Heart right ventricle (tissue), 16 donors: ENCODE results near the gene FGF14. TPM values are rescaled to one million over a fixed set of nuclear protein-coding genes. Genes with fewer than 3 reads are reported as not detected.

Source experiments
- ATAC-seq, 8 donors: fragments of 200-7000 bp; cut with Tn5 transposase; one replicate each; pipeline ENCODE4 v1.9.1; 2020; ENCODE audit warnings: mild to moderate bottlenecking in 8 of 8, moderate library complexity in 8 of 8, moderate number of reproducible peaks in 1 of 8
- DNase-seq, 2 donors: peaks; one replicate each; pipeline ENCODE4 v3.0.0-alpha.2; 2020
- H3K27ac ChIP-seq, 10 donors: fragments of 200-600 bp; sonication (generic) in 2 of 10; one replicate each; pipeline versions ENCODE4 v1.5.0 to v1.8.0; 2020 to 2022; ENCODE audit warnings: mild to moderate bottlenecking in 3 of 10
- H3K27me3 ChIP-seq, 7 donors: fragments of 200-600 bp; one replicate each; pipeline ENCODE4 v1.8.0; 2021 to 2022; ENCODE audit warnings: mild to moderate bottlenecking in 2 of 7
- H3K36me3 ChIP-seq, 9 donors: fragments of 200-600 bp; sonication (generic) in 1 of 9; one replicate each; pipeline versions ENCODE4 v1.5.0 to v1.8.0; 2020 to 2022; ENCODE audit warnings: mild to moderate bottlenecking in 2 of 9
- H3K4me1 ChIP-seq, 9 donors: fragments of 200-600 bp; sonication (generic) in 1 of 9; one replicate each; pipeline versions ENCODE4 v1.5.0 to v1.8.0; 2020 to 2022; ENCODE audit warnings: mild to moderate bottlenecking in 4 of 9
- H3K4me3 ChIP-seq, 10 donors: fragments of 200-600 bp; sonication (generic) in 2 of 10; one replicate each; pipeline versions ENCODE4 v1.5.0 to v1.8.0; 2020 to 2022; ENCODE audit warnings: mild to moderate bottlenecking in 7 of 10, moderate library complexity in 2 of 10
- H3K9me3 ChIP-seq, 11 donors: fragments of 200-600 bp in 10 of 11; sonication (generic) in 2 of 11; one replicate each; pipeline versions ENCODE4 v1.5.0 to v1.8.0; 2013 to 2022; ENCODE audit warnings: mild to moderate bottlenecking in 2 of 11, control low read depth in 1 of 11, moderate library complexity in 1 of 11
- CTCF ChIP-seq, 9 donors: fragments of 200-600 bp; sonication (generic) in 2 of 9; IDR thresholded peaks; one replicate each; pipeline versions ENCODE4 v1.5.0 to v1.8.0; 2021 to 2022; ENCODE audit warnings: antibody characterized with exemption in 9 of 9, mild to moderate bottlenecking in 5 of 9, moderate library complexity in 1 of 9
- WGBS, 2 donors: extraction: QIAGEN DNeasy Blood & Tissue Kit; methylation state at CpG; one replicate each; pipeline ENCODE4 v1.1.7; 2013; ENCODE audit warnings: inconsistent platforms in 1 of 2; 5-methylcytosine and 5-hydroxymethylcytosine counted together
- intact Hi-C, 10 donors: fragments of 100-400 bp; cut with DNase I; formaldehyde crosslinking; loops; one replicate each; pipeline versions ENCODE4 v1.11.1 to v1.14.2; 2022
- polyA plus RNA-seq, 2 donors: library from polyadenylated mRNA; stranded (reverse); fragments of 200-250 nt; gene quantifications; one replicate each; pipeline ENCODE4 v1.2.3, GENCODE V29; 2013
- total RNA-seq, 10 donors: library from RNA; stranded (reverse); fragmentation: NEBNext Ultra II Directional in 3 of 10; extraction: Animal tissue kit (Norgen Biotek cat#: 25700) in 3 of 10; gene quantifications; one replicate each; pipeline versions ENCODE4 v1.2.1 to v1.2.4, GENCODE V29; 2021 to 2023
- donor health status: Arrhythmogenic right ventricular cardiomyopathy.
- donor health status: ischemic (EF 13 %, LVEDD 7.1; RV severe dilation, severe dysfunction).
- donor health status: healthy with polysubstance abuse.
- donor health status: DM: no; HTN: yes; CAD: no.
- donor health status: DM: no; HTN: no; CAD: no.
- donor health status: ischemic (EF 25% LVEDD 6.9; RV normal size, moderate dysfunction).
- donor health status: ischemic (EF 25% LVEDD 5.7; RV mildly dilated, moderate dysfunction).
- donor health status: healthy.
- donor health status: DM: yes; HTN: yes; CAD: no.
- donor health status: Ischemic cardiomyopathy.
- donor health status: ischemic (EF 35%, LVEDD 5.7; RV mildly dilated, moderate dysfunction).
- donor health status: nonischemic (EF 11% LVEDD 7.7; RV severe dilation, severe dysfunction).
- donor health status: DM: yes; HTN: yes; CAD: no.
- donor health status: PGD.
- donor health status: ischemic (EF 29% LVEDD 5.4; RV normal size, mild dysfunction).
- donor health status: nonischemic (EF 23%, LVEDD 6.1; RV moderate dilation, normal function).

The FGF14 gene
- total and polyA plus RNA-seq, 12 donors, result 0.20 to 7.8 (median 5.3) TPM

DNA sequence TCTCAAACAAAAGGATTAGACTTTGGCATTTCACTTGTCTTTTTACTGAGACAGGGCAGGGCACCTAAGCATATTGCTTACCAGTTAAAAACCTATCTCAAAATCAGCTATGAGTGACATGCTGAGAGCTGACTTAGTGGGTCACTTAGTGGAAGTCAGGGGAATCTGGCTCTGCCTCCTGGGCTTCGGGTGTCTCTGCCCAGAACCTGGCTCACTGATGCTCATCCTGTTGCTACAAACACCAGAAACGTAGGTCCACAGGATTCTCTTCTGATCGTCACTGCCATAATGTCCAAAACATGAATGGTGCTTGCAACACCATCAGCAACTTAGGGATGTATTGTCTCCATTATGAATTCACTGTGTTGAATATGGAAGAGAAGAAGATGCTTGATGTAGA is 673.2 kb downstream of the FGF14 start:
- no peak for TF ChIP-seq CTCF (IDR thresholded peaks at IDR 0.05)
- H3K4me1 ChIP-seq, result no peaks in the 10 kb centered on the region
- H3K36me3 ChIP-seq, result no peaks in the 10 kb centered on the region
- no peaks in the 10 kb centered on the region for H3K9me3 ChIP-seq
- 76% methylated on average over 3 of the region's 3 CpGs for WGBS, 2 donors
- intact Hi-C loops, result no loop called here
- H3K4me3 ChIP-seq, result no peak overlapping the region
- ATAC-seq, result no peak
- H3K27me3 ChIP-seq, result no peaks in the 10 kb centered on the region
- no peak for DNase-seq
- no peak overlapping the region for H3K27ac ChIP-seq

GRCh38 chr13:101728021-101728420 is 673.8 kb downstream of the FGF14 start:
- no peaks in the 10 kb centered on the region for H3K4me1 ChIP-seq
- intact Hi-C loops, result no loop called here
- no peaks in the 10 kb centered on the region for H3K9me3 ChIP-seq
- H3K36me3 ChIP-seq, result no peaks in the 10 kb centered on the region
- no peak overlapping the region for H3K27ac ChIP-seq
- ATAC-seq, result no peak
- no peak overlapping the region for H3K4me3 ChIP-seq
- TF ChIP-seq CTCF (IDR thresholded peaks at IDR 0.05), result no peak
- no peak for DNase-seq
- no peaks in the 10 kb centered on the region for H3K27me3 ChIP-seq

- Histone ChIP-seq H3K27me3 (no peaks in the 10 kb centered on the region), H3K27ac (no peak overlapping the region), H3K9me3 (no peaks in the 10 kb centered on the region), H3K4me1 (no peaks in the 10 kb centered on the region), H3K4me3 (no peak overlapping the region), H3K36me3 (no peaks in the 10 kb centered on the region)
- TF ChIP-seq CTCF (IDR thresholded peaks at IDR 0.05), result no peak
- intact Hi-C loops, result no loop called here
- 42 to 47% methylated on average over 1 of the region's 1 CpG for WGBS, 2 donors
- no peak for ATAC-seq
- no peak for DNase-seq
Measured at GRCh38 chr13:101727118-101727517, 674.7 kb downstream of the FGF14 start.

DNA sequence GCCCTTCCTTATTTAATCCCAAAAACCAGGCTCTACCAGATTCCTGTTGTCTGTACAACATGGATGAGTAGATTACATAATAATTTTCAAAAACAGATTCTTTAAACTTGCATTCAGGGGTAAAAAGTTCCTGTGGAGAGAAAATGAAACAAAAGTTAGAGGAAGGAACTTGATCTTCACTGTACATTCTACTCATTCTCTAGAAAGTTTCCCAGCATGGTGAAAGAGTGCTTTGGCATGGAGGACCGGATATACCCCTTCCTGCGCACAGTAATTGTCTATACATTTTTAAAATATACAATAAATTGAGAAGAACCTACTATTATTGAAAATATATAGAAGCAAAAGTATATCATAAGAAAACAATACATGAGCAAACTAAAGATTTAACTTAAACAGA is 675.2 kb downstream of the FGF14 start:
- Histone ChIP-seq H3K9me3 (no peaks in the 10 kb centered on the region), H3K27me3 (no peaks in the 10 kb centered on the region), H3K36me3 (no peaks in the 10 kb centered on the region), H3K4me1 (no peaks in the 10 kb centered on the region), H3K4me3 (no peak overlapping the region), H3K27ac (no peak overlapping the region)
- DNase-seq (no peak), ATAC-seq (no peak)
- intact Hi-C loops, result no loop called here
- 82 to 88% methylated on average over 2 of the region's 2 CpGs for WGBS, 2 donors
- no peak for TF ChIP-seq CTCF (IDR thresholded peaks at IDR 0.05)

- DNase-seq (no peak), ATAC-seq (no peak)
- intact Hi-C loops, result no loop called here
- H3K4me1 ChIP-seq, result no peaks in the 10 kb centered on the region
- H3K9me3 ChIP-seq, result no peaks in the 10 kb centered on the region
- no peak for TF ChIP-seq CTCF (IDR thresholded peaks at IDR 0.05)
- no peaks in the 10 kb centered on the region for H3K36me3 ChIP-seq
- 83 to 85% methylated on average over 3 of the region's 3 CpGs for WGBS, 2 donors
- no peak overlapping the region for H3K4me3 ChIP-seq
- no peaks in the 10 kb centered on the region for H3K27me3 ChIP-seq
- H3K27ac ChIP-seq, result no peak overlapping the region
Measured at GRCh38 chr13:101718496-101718895, 683.4 kb downstream of the FGF14 start.
